Activated CD4-positive, alpha-beta T cell treated with anti-CD3 and anti-CD28 coated beads for 4 hours (primary cell): ENCODE results near the gene MATN1.
A peak's percentile ranks its signal among the peaks of the same experiment; 100 is the strongest.

Experiments used
- DNase-seq, 2 donors: peaks; one replicate each; pipeline ENCODE4 v3.0.0-alpha.2; 2020

MATN1 gene

DNA sequence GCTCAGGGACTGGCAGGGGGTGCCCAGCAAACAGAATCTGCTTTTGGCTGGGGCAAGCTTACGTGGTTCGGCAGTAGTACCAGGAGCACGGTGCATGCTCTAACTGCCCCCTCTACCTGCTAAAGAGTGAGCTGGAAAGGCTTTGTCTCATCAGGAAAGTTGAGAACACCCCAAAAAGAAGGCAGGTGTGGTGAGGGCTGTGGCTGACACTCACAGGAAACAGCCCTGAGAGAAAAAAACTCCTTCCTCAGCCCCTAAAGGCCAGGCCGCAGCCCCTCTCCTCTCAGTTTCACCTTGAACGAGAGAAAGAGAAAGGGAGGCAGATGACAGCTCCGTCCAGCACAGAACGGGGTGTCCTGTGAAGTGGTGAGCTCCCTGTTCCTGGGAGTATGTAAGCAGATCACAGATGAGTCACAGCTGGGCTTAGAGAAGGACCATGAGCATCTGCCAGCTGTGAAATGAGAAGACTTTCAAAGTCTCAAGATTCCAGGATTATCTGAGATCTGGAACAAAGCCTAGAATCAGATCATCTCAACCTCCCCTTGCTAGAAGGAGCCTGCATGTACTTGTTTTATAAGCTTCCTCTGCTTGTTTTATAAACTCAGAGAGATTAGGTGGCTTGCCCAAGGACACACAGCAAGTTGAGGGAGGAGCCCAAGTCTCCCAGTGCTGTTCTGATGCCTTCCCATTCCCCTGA is 20.8 kb upstream of the MATN1 start:
- DNase-seq = no peak

DNA sequence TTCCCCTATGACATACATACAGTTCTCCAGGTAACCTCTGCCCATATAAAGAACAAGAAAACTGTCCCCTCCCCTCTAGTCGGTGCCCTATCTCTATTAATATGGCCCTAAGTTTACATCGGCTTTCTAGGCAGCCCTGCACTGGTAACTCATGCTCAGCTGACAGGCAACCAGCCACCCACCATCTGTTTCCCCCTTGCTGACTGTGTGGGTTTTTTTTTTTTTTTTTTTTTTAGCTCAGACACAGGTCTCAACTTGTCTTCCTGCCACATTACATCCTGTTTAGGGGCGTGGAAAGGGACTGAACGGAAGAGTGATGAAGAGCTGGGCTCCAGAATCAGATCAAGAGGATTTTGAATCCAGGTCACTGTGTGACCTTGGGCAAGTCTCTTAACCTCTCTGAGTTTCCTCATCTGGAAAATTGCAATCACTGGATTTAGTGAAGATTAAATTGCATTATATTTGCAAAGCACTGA is 20.2 kb upstream of the MATN1 start:
- DNase-seq = peak; percentile 72 to 76

GRCh38 chr1:30742963-30743559 is 19.7 kb upstream of the MATN1 start:
- no peak for DNase-seq

- no peak for DNase-seq
These were observed 19.0 kb upstream of the MATN1 start for GRCh38 chr1:30742300-30742962.

GRCh38 chr1:30741239-30741894 is 18.0 kb upstream of the MATN1 start:
- no peak for DNase-seq

DNA sequence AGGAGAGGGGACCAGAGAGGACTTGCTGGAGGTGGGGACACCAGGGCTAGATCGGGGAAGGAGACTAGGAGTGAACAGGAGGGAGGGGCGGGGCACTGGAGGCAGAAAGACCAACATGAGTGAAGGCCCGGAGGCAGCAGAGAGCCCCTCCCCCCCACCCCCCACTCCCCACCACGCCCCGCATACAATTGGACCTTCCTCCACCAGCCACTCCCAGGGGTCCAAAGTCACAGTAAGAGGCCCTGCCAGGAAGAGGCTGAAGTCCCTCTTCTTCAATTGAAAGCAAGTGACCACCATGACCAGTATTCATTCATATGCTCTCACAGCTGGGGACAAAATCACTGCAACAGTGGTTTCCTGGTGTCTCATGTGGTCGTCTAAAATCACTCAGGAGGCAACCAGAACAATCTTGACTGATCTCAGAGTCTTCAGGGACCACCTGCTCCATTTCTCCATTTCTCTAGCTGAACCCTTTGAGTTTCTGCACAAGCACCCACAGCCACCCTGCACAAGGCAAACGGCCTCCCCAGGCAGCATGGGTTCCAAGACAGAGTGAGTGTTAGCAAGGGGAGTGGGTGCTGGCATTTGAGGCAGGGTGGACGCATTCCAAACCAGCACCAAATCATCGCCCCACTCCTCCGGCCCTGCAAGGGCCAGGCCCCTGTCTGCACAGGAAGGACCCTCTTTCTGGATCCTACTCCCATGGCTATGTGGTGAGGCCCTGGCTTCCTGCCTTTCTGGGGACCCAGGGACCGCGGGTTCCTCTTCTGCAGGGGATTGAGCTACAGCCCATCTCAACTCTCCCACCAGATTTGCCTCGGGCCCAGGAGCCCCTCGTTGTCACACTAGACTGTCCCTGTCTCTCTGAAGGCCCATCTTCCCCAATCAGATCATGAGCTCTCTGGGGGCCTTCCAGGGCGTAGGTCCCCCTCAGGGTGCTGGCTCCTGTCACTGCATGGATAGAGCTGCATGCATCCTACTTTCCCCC is 17.2 kb upstream of the MATN1 start:
- no peak for DNase-seq

- no peak for DNase-seq
These were observed 16.2 kb upstream of the MATN1 start for GRCh38 chr1:30739601-30740000.

DNA sequence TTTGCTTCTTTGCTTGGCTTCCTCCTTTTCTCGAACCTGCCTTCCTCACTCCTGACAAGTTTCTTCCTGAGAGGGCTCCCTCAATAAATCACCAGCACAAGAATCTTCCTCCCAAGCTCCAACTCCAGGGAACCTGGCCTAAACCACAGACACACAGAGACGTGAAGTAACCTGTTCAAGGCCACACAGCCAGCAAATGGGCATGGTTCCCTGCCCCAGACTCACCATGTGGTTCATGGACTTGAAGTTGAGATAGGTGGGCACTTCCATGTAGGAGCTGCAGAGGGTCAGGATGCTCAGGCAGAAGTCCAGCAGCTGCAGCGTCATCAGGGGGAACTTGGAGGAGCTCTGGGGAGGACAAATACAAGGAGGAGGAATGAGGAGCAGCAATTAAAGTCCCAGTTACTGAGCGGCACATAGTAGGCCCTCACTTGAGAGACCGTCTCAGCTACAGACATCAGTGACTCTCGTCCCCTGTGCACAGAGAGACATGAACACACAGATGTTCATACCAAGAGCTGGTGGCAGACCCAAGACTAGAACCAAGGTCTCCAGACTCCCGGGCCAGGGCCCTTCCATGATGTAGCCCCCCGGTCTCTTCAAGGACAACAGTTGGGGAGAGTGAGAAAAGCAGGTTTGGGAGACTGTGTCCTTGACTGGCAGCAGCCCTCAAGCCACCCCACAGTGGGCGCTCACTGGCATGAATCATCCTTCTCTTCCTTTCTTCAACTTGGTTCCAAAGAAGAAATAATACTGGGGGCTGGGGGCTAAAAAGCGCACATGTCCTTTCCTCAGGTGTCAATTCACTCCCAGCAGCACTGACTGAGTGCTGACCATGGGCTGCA is 15.6 kb upstream of the MATN1 start:
- no peak for DNase-seq

DNA sequence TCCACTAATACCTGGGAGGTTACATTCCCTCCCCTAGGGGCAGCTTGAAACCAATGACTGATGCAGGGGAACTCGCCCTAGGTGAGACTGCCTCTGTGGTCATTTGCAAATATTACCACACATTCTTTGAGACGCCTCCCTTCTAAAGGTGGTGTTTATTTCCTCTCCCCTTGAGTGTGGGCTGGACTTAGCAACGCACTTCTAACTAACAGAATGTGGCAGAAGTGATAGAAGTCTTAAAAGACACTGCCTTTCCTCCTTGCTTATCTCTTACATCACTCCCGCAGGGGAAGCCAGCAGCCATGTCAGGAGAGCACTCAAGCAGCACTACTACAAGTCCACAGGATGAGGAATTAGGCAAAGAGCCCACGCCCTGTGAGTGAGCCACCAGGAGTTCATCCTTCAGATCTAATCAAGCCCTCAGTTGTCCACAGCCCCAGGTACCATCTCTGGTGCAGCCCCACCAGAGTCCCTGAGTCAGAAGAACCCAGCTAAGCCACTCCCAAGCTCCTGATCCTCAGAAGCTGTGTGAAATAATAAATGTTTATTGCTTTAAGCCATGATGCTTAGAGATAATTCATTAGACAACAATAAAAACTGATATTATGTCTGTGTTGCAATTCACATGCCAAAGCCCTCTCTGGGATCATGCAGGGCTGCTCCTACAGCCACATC is 14.8 kb upstream of the MATN1 start:
- DNase-seq = no peak

DNA sequence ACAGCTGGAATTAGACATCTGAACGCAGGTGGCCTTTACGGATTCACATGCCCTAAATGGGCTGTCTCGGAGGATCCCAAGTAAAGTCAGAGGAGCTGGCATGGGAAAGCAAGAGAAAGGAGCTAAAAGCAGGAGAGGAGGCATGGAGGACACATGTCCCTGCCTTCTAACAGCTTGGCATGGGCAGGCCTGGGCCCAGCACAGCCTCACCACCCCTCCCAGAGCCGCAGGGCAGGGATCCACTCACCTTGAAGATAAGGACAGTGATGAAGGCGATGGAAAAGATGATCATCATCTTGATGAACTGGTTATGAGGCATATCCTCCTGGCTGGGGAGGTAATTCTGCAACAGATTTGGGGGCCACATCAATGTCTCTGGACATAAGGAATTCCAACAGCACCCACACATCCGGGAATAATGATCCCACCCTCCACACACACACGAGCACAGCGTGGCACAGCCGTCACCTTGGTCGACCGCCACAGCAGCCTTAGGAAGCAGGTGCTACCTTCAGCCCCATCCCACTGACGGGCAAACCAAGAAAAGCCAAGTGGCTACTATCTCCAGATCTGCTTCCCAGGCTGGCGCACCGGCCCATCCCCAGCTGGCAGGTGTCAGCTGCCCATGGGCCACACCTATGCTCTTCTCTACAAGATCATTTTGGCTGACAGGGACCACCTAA is 14.1 kb upstream of the MATN1 start:
- no peak for DNase-seq

DNA sequence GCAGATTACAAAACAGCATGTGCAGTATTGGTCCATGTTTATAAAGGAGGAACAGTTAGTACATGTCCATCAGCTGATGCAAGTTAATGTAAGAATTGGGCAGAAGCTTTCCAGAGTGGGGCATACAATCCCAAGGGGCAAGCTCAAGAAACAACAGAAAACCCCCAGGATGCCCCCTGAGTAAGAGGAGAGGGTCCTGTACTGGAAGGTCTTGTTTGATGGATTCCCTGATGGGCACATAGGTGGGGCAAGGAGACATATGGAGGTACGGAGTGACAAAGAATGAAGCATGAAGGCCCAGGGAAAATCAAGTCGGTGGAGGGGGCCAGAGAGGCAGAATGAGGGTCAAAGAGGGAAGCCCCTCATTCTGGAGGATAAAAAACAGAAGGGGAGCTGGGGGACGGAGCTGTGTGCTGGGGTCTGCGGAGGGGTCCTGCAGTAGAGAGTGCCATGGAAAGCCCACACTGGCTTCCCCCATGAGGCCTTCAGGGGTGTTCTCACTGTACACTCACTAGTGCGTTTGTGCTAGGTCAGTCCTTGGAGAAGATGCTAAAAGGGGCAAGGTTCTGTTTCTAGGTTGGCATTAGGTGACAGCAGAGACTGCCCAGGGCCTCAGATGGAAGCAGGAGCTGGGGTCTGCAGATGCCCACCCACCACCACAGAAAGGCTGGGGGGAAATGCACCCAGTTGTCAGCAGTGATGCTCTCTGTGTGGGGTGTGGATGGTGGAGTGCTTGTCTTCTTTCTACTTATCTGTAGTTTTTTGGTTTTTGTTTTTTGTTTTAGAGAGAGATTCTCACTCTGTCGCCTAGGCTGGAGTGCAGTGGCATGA is 12.5 kb upstream of the MATN1 start:
- no peak for DNase-seq

GRCh38 chr1:30735124-30735523 is 11.7 kb upstream of the MATN1 start:
- DNase-seq = no peak

GRCh38 chr1:30734580-30734979 is 11.2 kb upstream of the MATN1 start:
- DNase-seq = no peak

- DNase-seq = no peak
These were observed 10.7 kb upstream of the MATN1 start for GRCh38 chr1:30734106-30734505.

- DNase-seq = no peak
These were observed 10.1 kb upstream of the MATN1 start for GRCh38 chr1:30733493-30733892.

- no peak for DNase-seq
These were observed 9.1 kb upstream of the MATN1 start for GRCh38 chr1:30732277-30732996.

DNA sequence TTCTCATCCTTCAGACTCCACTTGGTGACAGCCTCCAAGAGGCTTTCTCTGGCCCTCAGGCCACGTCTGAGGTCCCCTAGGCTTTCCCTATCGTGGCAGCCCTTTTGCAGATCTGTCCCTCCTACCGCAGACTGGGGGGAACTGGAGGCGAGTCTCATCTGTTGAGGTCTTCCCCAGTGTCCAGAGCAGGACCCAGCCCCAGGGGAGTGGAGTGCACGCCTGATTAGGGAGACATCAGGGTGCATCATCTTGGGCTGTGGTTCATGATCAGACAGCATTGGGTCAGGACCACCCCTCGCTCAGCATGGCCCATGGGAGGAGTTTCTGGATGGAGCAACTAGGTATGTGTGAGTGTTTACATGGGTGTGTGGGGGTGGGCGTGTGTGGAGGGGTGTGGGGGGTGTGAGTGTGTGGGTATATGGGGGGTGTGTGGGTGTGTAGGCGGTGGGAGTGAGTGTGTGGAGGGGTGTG is 8.5 kb upstream of the MATN1 start:
- no peak for DNase-seq

DNA sequence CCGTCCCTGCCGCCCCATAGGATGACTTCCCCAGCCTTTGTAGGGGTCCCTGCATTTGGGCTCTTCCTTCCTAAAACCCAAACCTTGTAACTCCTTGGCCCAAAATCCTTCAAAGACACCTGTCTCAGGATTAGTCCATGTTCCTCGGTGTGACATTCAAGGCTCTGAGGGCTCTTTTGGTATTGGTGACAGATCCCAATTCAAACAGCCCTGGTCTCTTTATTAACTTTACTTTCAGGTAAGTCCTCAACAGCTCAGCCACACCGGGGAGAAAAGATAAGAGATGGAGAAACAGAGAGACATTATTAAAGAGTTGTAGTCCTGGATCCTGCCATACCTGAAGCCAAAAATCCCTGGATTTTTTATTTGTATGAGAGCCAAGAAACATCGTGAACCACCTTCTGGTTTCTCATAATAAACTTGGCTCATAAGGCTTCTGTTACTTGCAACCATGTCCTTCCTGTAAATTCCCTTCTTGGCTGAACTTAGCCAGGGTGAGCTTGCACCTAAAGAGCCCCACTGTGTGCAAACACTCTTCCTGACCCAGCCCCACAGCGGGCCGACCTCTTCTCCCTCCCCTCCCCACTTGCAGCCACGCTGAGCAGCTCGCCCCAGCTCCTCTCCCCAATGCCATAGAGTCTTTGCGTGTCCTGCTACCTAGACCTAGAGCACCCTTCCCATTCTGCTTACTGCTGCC is 7.9 kb upstream of the MATN1 start:
- DNase-seq = no peak
